Right cardiac atrium (tissue), 5 donors: ENCODE measurements around the gene M6PR. TPM values are rescaled to one million over a fixed set of nuclear protein-coding genes. Genes with fewer than 3 reads are reported as not detected.
"Not testable (repeated sequence)": the region's sequence is repeated elsewhere in the genome, so short reads cannot be mapped to it uniquely, and the experiment has no call there.

Experiments
- ATAC-seq, 2 donors: fragments of 200-7000 bp; cut with Tn5 transposase; one replicate each; pipeline versions ENCODE4 v1.8.0 to v1.9.1; 2020; ENCODE audit warnings: moderate library complexity in 2 of 2, mild to moderate bottlenecking in 1 of 2
- DNase-seq, 3 donors: peaks; one replicate each; pipeline ENCODE4 v3.0.0-alpha.2; 2020
- H3K27ac ChIP-seq: one replicate; pipeline ENCODE4 v1.5.1; 2013; ENCODE audit warnings: mild to moderate bottlenecking, low read length, control low read depth, moderate library complexity
- H3K27me3 ChIP-seq: one replicate; pipeline ENCODE4 v1.6.1; 2013; ENCODE audit not compliant: control insufficient read depth, insufficient read depth
- H3K4me1 ChIP-seq: one replicate; pipeline ENCODE4 v1.6.1; 2013; ENCODE audit warnings: low read length; ENCODE audit not compliant: control insufficient read depth, insufficient read depth
- H3K4me3 ChIP-seq: one replicate; pipeline ENCODE4 v1.5.1; 2013; ENCODE audit warnings: low read length, control low read depth
- H3K9me3 ChIP-seq: one replicate; pipeline ENCODE4 v1.6.1; 2013; ENCODE audit warnings: low read length; ENCODE audit not compliant: control insufficient read depth
- WGBS: extraction: QIAGEN DNeasy Blood & Tissue Kit; methylation state at CpG from one replicate; pipeline ENCODE4 v1.1.7; 2013; 5-methylcytosine and 5-hydroxymethylcytosine counted together
- intact Hi-C, 4 donors: fragments of 100-400 bp; cut with DNase I; formaldehyde crosslinking; loops; one replicate each; pipeline versions ENCODE4 v1.11.0 to v1.14.0; 2022 to 2023
- polyA plus RNA-seq: library from polyadenylated mRNA; stranded (reverse); fragments of 200-250 nt; gene quantifications from one replicate; pipeline ENCODE4 v1.2.3, GENCODE V29; 2013
- total RNA-seq, 4 donors: library from RNA; stranded (reverse); fragmentation: NEBNext Ultra II Directional; extraction: Animal tissue kit (Norgen Biotek cat#: 25700); gene quantifications; one replicate each; pipeline ENCODE4 v1.2.1, GENCODE V29; 2021
- donor health status: healthy with polysubstance abuse.
- donor health status: DM: no; HTN: yes; CAD: no.
- donor health status: DM: no; HTN: no; CAD: no.
- donor health status: DM: no; HTN: yes; CAD: no; lungs with severe emphysema.
- donor health status: DM: yes; HTN: yes; CAD: no.

Gene M6PR
- total and polyA plus RNA-seq, 5 donors, result 55.8 to 109 (median 105) TPM

DNA sequence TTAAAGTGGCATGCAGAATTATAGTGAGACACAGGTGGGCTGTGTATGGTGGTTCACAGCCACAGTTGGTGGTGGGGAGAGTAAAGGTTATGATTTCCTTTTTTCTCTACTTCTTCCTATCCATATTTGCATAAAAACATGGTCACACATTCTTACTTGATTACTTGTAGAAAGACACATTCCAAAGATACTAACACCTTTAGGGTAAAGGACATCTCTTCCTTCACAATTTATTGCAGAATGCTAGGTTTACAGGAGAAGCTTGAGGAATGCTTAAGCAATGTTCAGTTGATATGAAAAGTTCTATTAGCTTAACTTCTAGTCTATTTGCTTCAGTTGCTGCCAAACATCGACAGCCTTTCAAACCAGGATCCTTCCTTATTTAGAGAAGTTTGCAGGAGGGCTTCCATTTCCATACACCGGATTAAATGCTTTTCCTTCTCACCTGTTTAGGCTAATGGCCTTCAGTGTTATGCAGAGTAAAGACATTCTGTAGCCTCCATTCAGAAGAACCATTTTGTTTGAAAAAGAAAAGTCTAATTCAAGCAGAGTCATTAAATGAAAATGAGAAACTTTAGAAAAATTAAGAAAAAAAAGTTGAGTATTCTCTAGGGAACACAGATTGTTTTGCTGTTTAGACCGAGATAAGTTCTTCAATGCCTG lies 37.7 kb downstream of the M6PR start:
- no peaks in the 10 kb centered on the region for H3K27me3 ChIP-seq
- no peaks in the 10 kb centered on the region for H3K9me3 ChIP-seq
- ATAC-seq (no peak), DNase-seq (no peak)
- H3K4me1 ChIP-seq, result peaks cover 2% of the 10 kb centered on the region
- 47% methylated on average over 3 of the region's 3 CpGs for WGBS
- intact Hi-C loops, result no loop called here
- no peak overlapping the region for H3K27ac ChIP-seq
- H3K4me3 ChIP-seq, result no peak overlapping the region

DNA sequence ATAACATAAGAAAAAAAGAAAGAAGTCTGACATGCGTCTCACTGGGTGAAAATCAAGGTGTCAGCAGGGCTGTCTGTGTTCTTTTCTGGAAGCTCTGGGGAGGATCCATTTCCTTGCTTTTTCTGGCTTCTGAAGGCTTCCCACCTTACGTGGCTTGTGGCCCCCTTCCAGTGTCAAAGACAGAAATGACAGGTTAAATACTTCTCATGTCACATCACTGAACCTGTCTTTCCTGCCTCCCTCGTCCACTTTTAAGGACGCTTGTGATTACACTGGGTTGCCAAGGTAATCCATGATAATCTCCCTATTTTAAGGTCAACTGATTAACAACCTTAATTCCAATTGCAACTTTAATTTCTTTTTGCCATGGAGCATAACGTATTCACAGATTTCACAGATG lies 39.7 kb downstream of the M6PR start:
- no peak for DNase-seq
- no peak overlapping the region for H3K4me3 ChIP-seq
- intact Hi-C loops, result no loop called here
- no peaks in the 10 kb centered on the region for H3K27me3 ChIP-seq
- H3K4me1 ChIP-seq, result no peaks in the 10 kb centered on the region
- 69% methylated on average over 5 of the region's 5 CpGs for WGBS
- H3K27ac ChIP-seq, result no peak overlapping the region
- ATAC-seq, result no peak
- no peaks in the 10 kb centered on the region for H3K9me3 ChIP-seq

- Histone ChIP-seq H3K27ac (no peak overlapping the region), H3K4me1 (peaks cover 1% of the 10 kb centered on the region), H3K27me3 (no peaks in the 10 kb centered on the region), H3K9me3 (no peaks in the 10 kb centered on the region), H3K4me3 (no peak overlapping the region)
- WGBS, result 69% methylated on average over 3 of the region's 3 CpGs
- ATAC-seq, result no peak
- DNase-seq, result no peak
- intact Hi-C loops, result no loop called here
Measured at GRCh38 chr12:8907513-8907912, 41.9 kb downstream of the M6PR start.

DNA sequence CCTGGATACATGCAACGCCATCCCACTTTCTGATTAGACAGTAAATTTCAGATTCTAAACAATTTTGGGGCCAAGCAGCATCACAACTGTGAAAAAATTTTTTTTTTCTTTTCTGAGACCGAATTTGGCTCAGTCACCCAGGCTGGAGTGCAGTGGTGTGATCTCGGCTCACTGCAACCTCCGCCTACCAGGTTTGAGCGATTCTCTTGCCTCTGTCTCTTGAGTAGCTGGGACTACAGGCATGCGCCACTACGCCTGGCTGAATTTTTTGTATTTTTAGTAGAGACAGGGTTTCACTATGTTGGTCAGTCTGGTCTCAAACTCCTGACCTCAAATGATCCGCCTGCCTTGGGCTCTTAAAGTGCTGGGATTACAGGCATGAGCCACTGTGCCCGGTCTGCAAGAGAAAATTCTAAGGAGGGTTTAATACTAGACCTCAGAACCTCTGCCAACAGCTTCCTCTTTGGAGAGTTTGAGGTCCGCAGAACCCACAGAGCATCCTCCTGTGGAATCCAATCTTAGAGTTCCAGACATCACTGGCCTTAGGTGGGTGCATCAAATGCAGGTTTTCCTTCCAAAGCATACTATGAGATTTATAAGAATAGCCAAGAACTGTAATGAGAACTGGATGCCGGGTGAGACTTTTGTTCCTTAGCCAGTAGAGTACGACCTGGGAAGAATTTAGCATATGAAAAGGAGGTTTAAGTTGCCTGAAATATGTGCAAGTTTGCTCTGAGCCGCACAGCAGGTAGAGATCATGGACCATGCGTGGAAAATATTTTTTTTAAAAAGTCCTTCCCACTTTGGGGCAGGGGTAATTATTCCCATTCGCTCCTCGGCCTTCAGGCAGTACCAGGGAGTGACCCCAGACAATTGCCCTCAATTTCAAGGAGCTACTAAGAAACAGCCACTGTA lies 42.9 kb downstream of the M6PR start:
- DNase-seq (no peak), ATAC-seq (no peak)
- intact Hi-C loops, result no loop called here
- Histone ChIP-seq H3K4me1 (peaks cover 1% of the 10 kb centered on the region), H3K9me3 (no peaks in the 10 kb centered on the region), H3K27ac (peak overlapping the region; percentile 58), H3K4me3 (no peak overlapping the region), H3K27me3 (no peaks in the 10 kb centered on the region)
- 87% methylated on average over 16 of the region's 16 CpGs for WGBS

- DNase-seq, result no peak
- Histone ChIP-seq H3K4me3 (no peak overlapping the region), H3K27ac (no peak overlapping the region), H3K9me3 (no peaks in the 10 kb centered on the region), H3K27me3 (no peaks in the 10 kb centered on the region), H3K4me1 (peaks cover 1% of the 10 kb centered on the region)
- ATAC-seq, result no peak
- WGBS, result 50% methylated on average over 10 of the region's 10 CpGs
- intact Hi-C loops, result no loop called here
Measured at GRCh38 chr12:8905546-8905945, 43.9 kb downstream of the M6PR start.

DNA sequence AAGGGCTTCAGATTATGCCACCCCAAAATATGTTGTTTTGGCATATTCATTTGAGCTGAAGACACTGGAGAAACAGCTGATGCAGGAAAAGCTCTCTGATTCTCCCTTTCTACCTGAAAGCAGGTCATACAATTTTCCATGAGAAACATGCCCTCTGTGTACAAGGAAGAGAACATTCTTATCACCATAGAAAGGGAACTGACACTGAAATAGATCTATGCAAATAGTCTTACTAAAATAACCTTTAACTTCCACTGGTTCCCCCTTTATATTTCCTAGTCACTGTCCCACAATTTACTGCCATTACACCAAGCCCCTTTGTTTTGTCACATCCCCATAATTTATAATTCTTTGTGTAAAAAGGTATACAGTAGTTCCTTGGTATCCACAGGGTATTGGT lies 44.8 kb downstream of the M6PR start:
- peaks cover 1% of the 10 kb centered on the region for H3K4me1 ChIP-seq
- DNase-seq (no peak), ATAC-seq (no peak)
- H3K4me3 ChIP-seq, result no peak overlapping the region
- no peaks in the 10 kb centered on the region for H3K9me3 ChIP-seq
- intact Hi-C loops, result no loop called here
- H3K27me3 ChIP-seq, result no peaks in the 10 kb centered on the region
- peak overlapping the region; percentile 27 for H3K27ac ChIP-seq

GRCh38 chr12:8903646-8904045 lies 45.8 kb downstream of the M6PR start:
- H3K27me3 ChIP-seq, result no peaks in the 10 kb centered on the region
- no peaks in the 10 kb centered on the region for H3K9me3 ChIP-seq
- ATAC-seq (no peak), DNase-seq (no peak)
- WGBS, result 68% methylated on average over 3 of the region's 3 CpGs
- H3K27ac ChIP-seq, result no peak overlapping the region
- intact Hi-C loops, result no loop called here
- peaks cover 1% of the 10 kb centered on the region for H3K4me1 ChIP-seq
- H3K4me3 ChIP-seq, result no peak overlapping the region

DNA sequence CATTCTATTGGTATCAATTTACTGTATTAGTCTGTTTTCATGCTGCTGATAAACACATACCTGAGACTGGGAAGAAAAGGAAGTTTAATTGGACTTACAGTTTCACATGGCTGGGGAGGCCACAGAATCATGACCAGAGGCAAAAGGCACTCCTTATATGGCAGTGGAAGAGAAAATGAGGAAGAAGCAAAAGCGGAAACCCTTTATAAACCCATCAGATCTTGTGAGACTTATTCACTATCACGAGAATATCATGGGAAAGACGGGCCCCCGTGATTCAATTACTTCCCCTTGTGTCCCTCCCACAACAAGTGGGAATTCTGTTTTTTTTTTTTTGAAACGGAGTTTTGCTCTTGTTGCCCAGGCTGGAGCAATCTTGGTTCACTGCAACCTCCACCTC lies 46.7 kb downstream of the M6PR start:
- H3K9me3 ChIP-seq, H3K4me3 ChIP-seq, DNase-seq, ATAC-seq, H3K4me1 ChIP-seq, H3K27ac ChIP-seq, intact Hi-C loops, H3K27me3 ChIP-seq: not testable (repeated sequence)
- WGBS, result 73% methylated on average over 5 of the region's 5 CpGs

DNA sequence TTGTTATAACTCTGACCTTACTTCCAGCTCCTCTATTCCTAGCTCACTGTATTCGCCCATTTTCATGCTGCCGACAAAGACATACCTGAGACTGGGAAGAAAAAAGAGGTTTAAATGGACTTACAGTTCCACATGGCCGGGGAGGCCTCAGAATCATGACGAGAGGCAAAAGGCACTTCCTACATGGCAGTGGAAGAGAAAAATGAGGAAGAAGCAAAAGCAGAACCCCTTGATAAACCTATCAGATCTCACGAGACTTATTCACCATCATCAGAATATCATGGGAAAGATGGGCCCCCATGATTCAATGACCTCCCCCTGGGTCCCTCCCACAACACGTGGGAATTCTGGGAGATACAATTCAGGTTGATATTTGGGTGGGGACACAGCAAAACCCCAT lies 49.6 kb downstream of the M6PR start:
- peaks cover 1% of the 10 kb centered on the region for H3K4me1 ChIP-seq
- ATAC-seq, result no peak
- no peaks in the 10 kb centered on the region for H3K27me3 ChIP-seq
- WGBS, result 83% methylated on average over 6 of the region's 6 CpGs
- intact Hi-C loops, result no loop called here
- no peak for DNase-seq
- no peaks in the 10 kb centered on the region for H3K9me3 ChIP-seq
- no peak overlapping the region for H3K4me3 ChIP-seq
- H3K27ac ChIP-seq, result no peak overlapping the region

- intact Hi-C loops, result no loop called here
- no peaks in the 10 kb centered on the region for H3K4me1 ChIP-seq
- H3K4me3 ChIP-seq, result no peak overlapping the region
- DNase-seq, result no peak
- H3K9me3 ChIP-seq, result no peaks in the 10 kb centered on the region
- WGBS, result 92% methylated on average over 7 of the region's 7 CpGs
- no peak for ATAC-seq
- H3K27ac ChIP-seq, result no peak overlapping the region
- H3K27me3 ChIP-seq, result no peaks in the 10 kb centered on the region
Measured at GRCh38 chr12:8897081-8897480, 52.4 kb downstream of the M6PR start.

- WGBS, result 73% methylated on average over 1 of the region's 1 CpG
- H3K4me3 ChIP-seq, result no peak overlapping the region
- no peaks in the 10 kb centered on the region for H3K9me3 ChIP-seq
- DNase-seq, result no peak
- no peaks in the 10 kb centered on the region for H3K27me3 ChIP-seq
- no peak for ATAC-seq
- no peak overlapping the region for H3K27ac ChIP-seq
- H3K4me1 ChIP-seq, result no peaks in the 10 kb centered on the region
- intact Hi-C loops, result loop anchor here in 2 of 4 donors (5.0 kb wide), 1 partner anchor 213 kb away; no protein-coding TSS in a partner anchor
Measured at GRCh38 chr12:8894986-8895385, 54.5 kb downstream of the M6PR start.
